ENCODE results near the gene CD1C. TPM values are rescaled to one million over a fixed set of nuclear protein-coding genes. Genes with fewer than 3 reads are reported as not detected.
A peak's percentile ranks its signal among the peaks of the same experiment; 100 is the strongest.

Gene CD1C
- polyA plus RNA-seq, 3 donors: 43.4 to 55.4 (median 45.8) TPM

- peak overlapping the region in 4 of 7 donors; percentile 43 to 79 (median 70) for H3K27ac Mint-ChIP-seq
- Histone ChIP-seq H2AFZ (ENCODE audit: insufficient read depth, low read depth, low read length, poor library complexity, severe bottlenecking) (no peak overlapping the region), H3K36me3 (replicated peaks in 1 of 2; ENCODE audit: control insufficient read depth in 1 of 2, insufficient read depth in 2 of 2, low read length in 2 of 2) (no peaks in the 10 kb centered on the region), H3K9me3 (replicated peaks in 1 of 2; ENCODE audit: control insufficient read depth in 1 of 2, insufficient read depth in 1 of 2, low read length in 2 of 2) (no peaks in the 10 kb centered on the region), H3K4me1 (ENCODE audit: control insufficient read depth in 1 of 2, insufficient read depth in 2 of 2, low read length in 2 of 2) (peaks cover 59 to 67% of the 10 kb centered on the region in 2 donors), H3K27ac (ENCODE audit: low read depth in 1 of 2, low read length in 2 of 2) (peak overlapping the region; percentile 3 to 61), H3K4me2 (replicated peaks; ENCODE audit: extremely low read depth, low read length, poor library complexity, severe bottlenecking) (peak overlapping the region; percentile 62), H3K4me3 (replicated peaks in 1 of 3; ENCODE audit: low read depth in 2 of 3, low read length in 3 of 3) (peak overlapping the region in 1 of 3 experiments; percentile 62), H4K20me1 (ENCODE audit: insufficient read depth, low read length) (no peaks in the 10 kb centered on the region), H3K9ac (ENCODE audit: insufficient read depth, low read length, poor library complexity, severe bottlenecking) (no peak overlapping the region), H3K79me2 (ENCODE audit: insufficient read depth, low read length) (no peaks in the 10 kb centered on the region), H3K27me3 (ENCODE audit: control insufficient read depth in 2 of 2, insufficient read depth in 2 of 2, low read length in 2 of 2) (peaks cover 11 to 13% of the 10 kb centered on the region in 2 donors)
- peaks cover 3 to 7% of the 10 kb centered on the region in 2 donors for H3K36me3 Mint-ChIP-seq
- intact Hi-C loops (cut with micrococcal nuclease): loop anchor here in 1 of 2 donors (5.0 kb wide), 2 partner anchors 38 to 83 kb away; partner anchors contain the start of genes CD1B and CD1C
- H3K4me1 Mint-ChIP-seq: peaks cover 63% of the 10 kb centered on the region
- peaks cover 9 to 17% (median 11%) of the 10 kb centered on the region in 3 donors for H3K27me3 Mint-ChIP-seq (ENCODE audit: low read depth in 3 of 3)
- 80% methylated on average over 1 of the region's 4 CpGs for WGBS (ENCODE audit: insufficient coverage)
- no peak for TF ChIP-seq CTCF (IDR thresholded peaks at IDR 0.05)
- peaks cover 0 to 3% (median 0%) of the 10 kb centered on the region in 7 donors for H3K9me3 Mint-ChIP-seq
- DNase-seq: peak in 2 of 3 donors; percentile 15 to 31
- no peak overlapping the region for H3K4me3 Mint-ChIP-seq
Measured at GRCh38 chr1:158249646-158250045, 40.1 kb upstream of the CD1C start.

GRCh38 chr1:158251163-158251562, 38.6 kb upstream of the CD1C start:
- Histone ChIP-seq H3K9me3 (replicated peaks in 1 of 2; ENCODE audit: control insufficient read depth in 1 of 2, insufficient read depth in 1 of 2, low read length in 2 of 2) (no peaks in the 10 kb centered on the region), H3K79me2 (ENCODE audit: insufficient read depth, low read length) (no peaks in the 10 kb centered on the region), H3K4me1 (ENCODE audit: control insufficient read depth in 1 of 2, insufficient read depth in 2 of 2, low read length in 2 of 2) (peaks cover 59 to 74% of the 10 kb centered on the region in 2 donors), H3K27ac (ENCODE audit: low read depth in 1 of 2, low read length in 2 of 2) (peak overlapping the region in 1 of 2 donors; percentile 53), H3K4me3 (replicated peaks in 1 of 3; ENCODE audit: low read depth in 2 of 3, low read length in 3 of 3) (peak overlapping the region in 1 of 3 experiments; percentile 43), H3K9ac (ENCODE audit: insufficient read depth, low read length, poor library complexity, severe bottlenecking) (no peak overlapping the region), H3K4me2 (replicated peaks; ENCODE audit: extremely low read depth, low read length, poor library complexity, severe bottlenecking) (peak overlapping the region; percentile 69), H2AFZ (ENCODE audit: insufficient read depth, low read depth, low read length, poor library complexity, severe bottlenecking) (peak overlapping the region; percentile 43), H3K36me3 (replicated peaks in 1 of 2; ENCODE audit: control insufficient read depth in 1 of 2, insufficient read depth in 2 of 2, low read length in 2 of 2) (no peaks in the 10 kb centered on the region), H4K20me1 (ENCODE audit: insufficient read depth, low read length) (no peaks in the 10 kb centered on the region), H3K27me3 (ENCODE audit: control insufficient read depth in 2 of 2, insufficient read depth in 2 of 2, low read length in 2 of 2) (peaks cover 11 to 14% of the 10 kb centered on the region in 2 donors)
- peak; percentile 34 to 61 (median 44) for DNase-seq
- Mint-ChIP-seq H3K4me1 (peaks cover 57% of the 10 kb centered on the region), H3K36me3 (peaks cover 3 to 7% of the 10 kb centered on the region in 2 donors), H3K27me3 (ENCODE audit: low read depth in 3 of 3) (peaks cover 3 to 10% (median 9%) of the 10 kb centered on the region in 3 donors), H3K9me3 (peaks cover 0 to 3% (median 0%) of the 10 kb centered on the region in 7 donors), H3K4me3 (peak overlapping the region in 1 of 2 donors; percentile 81), H3K27ac (peak overlapping the region; percentile 33 to 88 (median 86))
- WGBS (ENCODE audit: insufficient coverage): 41% methylated on average over 2 of the region's 2 CpGs
- intact Hi-C loops (cut with micrococcal nuclease): loop anchor here in 1 of 2 donors (5.0 kb wide), 1 partner anchor 36 kb away; the partner anchor contains the start of gene CD1C
- no peak for TF ChIP-seq CTCF (IDR thresholded peaks at IDR 0.05)

Measured in CD14-positive monocyte (primary cell).